Sigmoid colon (tissue), 4 donors: ENCODE results near the gene COL4A2.

Experiments used
- CTCF ChIP-seq, 4 experiments: fragments of 450-650 bp in 3 of 4; fragments of 200-600 bp in 1 of 4; IDR thresholded peaks; one replicate each; pipeline ENCODE4 v1.5.1; 2016 to 2019; ENCODE audit warnings: antibody characterized with exemption in 4 of 4, mild to moderate bottlenecking in 3 of 4, moderate library complexity in 2 of 4
- POLR2AphosphoS5 ChIP-seq, 4 donors: sonication (generic); formaldehyde crosslinking; IDR thresholded peaks; one replicate each; pipeline ENCODE4 v1.6.1; 2017; ENCODE audit warnings: antibody characterized with exemption in 4 of 4

- no peak for TF ChIP-seq POLR2AphosphoS5 (IDR thresholded peaks at IDR 0.05)
- TF ChIP-seq CTCF (IDR thresholded peaks at IDR 0.05), result no peak
Observed at GRCh38 chr13:110266431-110266809, 40.7 kb upstream of the COL4A2 start.
